GM23338 (cell line): ENCODE measurements around the gene SELPLG. TPM values are rescaled to one million over a fixed set of nuclear protein-coding genes. Genes with fewer than 3 reads are reported as not detected.

Experiments
- ATAC-seq: fragments of 200-7000 bp; cut with Tn5 transposase; 3 replicates; pipeline ENCODE4 v1.9.1; 2020
- DNase-seq: peaks from one replicate; pipeline ENCODE4 v3.0.0-alpha.2; 2015; ENCODE audit warnings: low spot score
- H2AFZ ChIP-seq: fragments of 200-600 bp; sonication (generic); 2 replicates; pipeline ENCODE4 v1.8.0; 2016; ENCODE audit warnings: antibody characterized with exemption, mild to moderate bottlenecking, moderate library complexity
- H3F3A ChIP-seq: fragments of 200-600 bp; sonication (generic); replicated peaks from 2 replicates; pipeline ENCODE4 v1.8.0; 2017; ENCODE audit warnings: antibody characterized with exemption, mixed run types, low read depth
- H3K27ac ChIP-seq: fragments of 200-600 bp; sonication (generic); 2 replicates; pipeline ENCODE4 v1.6.1; 2016; ENCODE audit warnings: low read depth
- H3K27me3 ChIP-seq: fragments of 200-600 bp; sonication (generic); 2 replicates; pipeline ENCODE4 v1.8.0; 2016; ENCODE audit warnings: mild to moderate bottlenecking, mixed run types, moderate library complexity; ENCODE audit not compliant: insufficient read depth
- H3K36me3 ChIP-seq: fragments of 200-600 bp; sonication (generic); 2 replicates; pipeline ENCODE4 v1.8.0; 2016; ENCODE audit warnings: mild to moderate bottlenecking; ENCODE audit not compliant: insufficient read depth
- H3K4me1 ChIP-seq: fragments of 200-600 bp; sonication (generic); 2 replicates; pipeline ENCODE4 v1.8.0; 2016; ENCODE audit warnings: mild to moderate bottlenecking, moderate library complexity; ENCODE audit not compliant: insufficient read depth
- H3K4me2 ChIP-seq: fragments of 200-600 bp; sonication (generic); 2 replicates; pipeline ENCODE4 v1.7.1; 2017; ENCODE audit warnings: mixed run types
- H3K4me3 ChIP-seq: fragments of 200-600 bp; sonication (generic); 2 replicates; pipeline ENCODE4 v1.6.1; 2016; ENCODE audit warnings: mixed run types
- H3K79me2 ChIP-seq: fragments of 200-600 bp; sonication (generic); replicated peaks from 2 replicates; pipeline ENCODE4 v1.8.0; 2017; ENCODE audit warnings: mild to moderate bottlenecking; ENCODE audit not compliant: insufficient read depth
- H3K9me2 ChIP-seq: fragments of 200-600 bp; sonication (generic); 2 replicates; pipeline ENCODE4 v1.8.0; 2017; ENCODE audit not compliant: insufficient read depth
- H4K20me1 ChIP-seq: fragments of 200-600 bp; sonication (generic); replicated peaks from 2 replicates; pipeline ENCODE4 v1.8.0; 2017; ENCODE audit warnings: mild to moderate bottlenecking; ENCODE audit not compliant: insufficient read depth
- H3K27ac Mint-ChIP-seq: 2 replicates; pipeline ENCODE4 v1.8.0; 2020; ENCODE audit warnings: inconsistent platforms, mild to moderate bottlenecking, moderate library complexity, mixed read lengths
- H3K27me3 Mint-ChIP-seq: 3 replicates; pipeline ENCODE4 v1.8.0; 2022; ENCODE audit warnings: low read depth, mild to moderate bottlenecking, moderate library complexity, mixed read lengths, inconsistent platforms; ENCODE audit not compliant: insufficient read depth, poor library complexity
- H3K36me3 Mint-ChIP-seq: 3 replicates; pipeline ENCODE4 v1.8.0; 2021; ENCODE audit warnings: low read depth, mild to moderate bottlenecking, inconsistent platforms, moderate library complexity, mixed read lengths
- H3K4me1 Mint-ChIP-seq: 3 replicates; pipeline ENCODE4 v1.8.0; 2020; ENCODE audit warnings: mild to moderate bottlenecking, inconsistent platforms, mixed read lengths
- H3K4me3 Mint-ChIP-seq: 3 replicates; pipeline ENCODE4 v1.8.0; 2021; ENCODE audit warnings: moderate library complexity, mild to moderate bottlenecking, inconsistent platforms, mixed read lengths
- H3K9me3 Mint-ChIP-seq: 3 replicates; pipeline ENCODE4 v1.8.0; 2020; ENCODE audit warnings: moderate library complexity, mild to moderate bottlenecking, inconsistent platforms, mixed read lengths
- CREB1 ChIP-seq: fragments of 250-450 bp; sonication (Bioruptor Pico); IDR thresholded peaks from 2 replicates; pipeline ENCODE4 v1.5.0; 2020; ENCODE audit warnings: low read depth, mild to moderate bottlenecking, moderate library complexity
- EZH2 ChIP-seq: fragments of 200-600 bp; sonication (generic); IDR thresholded peaks from one replicate; pipeline ENCODE4 v1.8.0; 2017; ENCODE audit warnings: antibody characterized with exemption, mild to moderate bottlenecking, low read depth; ENCODE audit not compliant: unreplicated experiment
- EZH2phosphoT487 ChIP-seq: fragments of 200-600 bp; sonication (generic); IDR thresholded peaks from one replicate; pipeline ENCODE4 v1.8.1; 2018; ENCODE audit warnings: antibody characterized with exemption; ENCODE audit not compliant: unreplicated experiment
- JUNB ChIP-seq: IDR thresholded peaks from one replicate; pipeline ENCODE4 v1.6.1; 2016; ENCODE audit warnings: antibody characterized with exemption; ENCODE audit not compliant: unreplicated experiment
- NANOG ChIP-seq: IDR thresholded peaks from 2 replicates; pipeline ENCODE4 v1.6.1; 2016; ENCODE audit warnings: antibody characterized with exemption, borderline replicate concordance
- POLR2AphosphoS5 ChIP-seq: IDR thresholded peaks from 2 replicates; pipeline ENCODE4 v1.6.1; 2016; ENCODE audit warnings: antibody characterized with exemption, low read depth
- STAT1 ChIP-seq: IDR thresholded peaks from one replicate; pipeline ENCODE4 v1.6.1; 2016; ENCODE audit warnings: antibody characterized with exemption; ENCODE audit not compliant: unreplicated experiment
- ZNF114 ChIP-seq: fragments of 250-450 bp; sonication (Bioruptor Pico); IDR thresholded peaks from 2 replicates; pipeline ENCODE4 v1.5.0; 2020; ENCODE audit warnings: mild to moderate bottlenecking, moderate library complexity
- ZNF331 ChIP-seq: fragments of 250-450 bp; sonication (Bioruptor Pico); IDR thresholded peaks from 2 replicates; pipeline ENCODE4 v1.5.0; 2020; ENCODE audit warnings: low read depth, mild to moderate bottlenecking, moderate library complexity
- polyA plus RNA-seq: library from polyadenylated mRNA; unstranded; fragments of >200 nt; fragmentation: Nextera tagmentation; extraction: Ambion mirVana; gene quantifications from 2 replicates; pipeline ENCODE4 v1.2.1, GENCODE V29; 2016
- total RNA-seq: library from RNA; depleted of rRNA; stranded (reverse); fragments of >200 nt; shearing (Covaris generic); gene quantifications from 2 replicates; pipeline ENCODE4 v1.2.3, GENCODE V29; 2014
- TF ChIP-seq, protein P1 (sequence below), 2 experiments: fragments of 200-600 bp in 1 of 2; sonication (generic) in 1 of 2; conservative IDR thresholded peaks; 2 replicates each; pipeline versions ENCODE4 v1.5.1 to v1.6.1; 2016 to 2017; ENCODE audit warnings: antibody characterized with exemption in 2 of 2, low read depth in 2 of 2, mild to moderate bottlenecking in 2 of 2, moderate library complexity in 1 of 2
- TF ChIP-seq, protein P2 (sequence below): IDR thresholded peaks from 2 replicates; pipeline ENCODE4 v1.6.1; 2016; ENCODE audit warnings: antibody characterized with exemption
- TF ChIP-seq, protein P3 (sequence below): fragments of 250-450 bp; sonication (Bioruptor Pico); IDR thresholded peaks from 2 replicates; pipeline ENCODE4 v1.5.0; 2020; ENCODE audit warnings: mild to moderate bottlenecking, moderate library complexity
- TF ChIP-seq, protein P4 (sequence below): IDR thresholded peaks from one replicate; pipeline ENCODE4 v1.6.1; 2018; ENCODE audit warnings: antibody characterized with exemption; ENCODE audit not compliant: unreplicated experiment

The SELPLG gene
- total and polyA plus RNA-seq, 2 experiments from 2014 or later = 0.16 to 0.56 TPM

DNA sequence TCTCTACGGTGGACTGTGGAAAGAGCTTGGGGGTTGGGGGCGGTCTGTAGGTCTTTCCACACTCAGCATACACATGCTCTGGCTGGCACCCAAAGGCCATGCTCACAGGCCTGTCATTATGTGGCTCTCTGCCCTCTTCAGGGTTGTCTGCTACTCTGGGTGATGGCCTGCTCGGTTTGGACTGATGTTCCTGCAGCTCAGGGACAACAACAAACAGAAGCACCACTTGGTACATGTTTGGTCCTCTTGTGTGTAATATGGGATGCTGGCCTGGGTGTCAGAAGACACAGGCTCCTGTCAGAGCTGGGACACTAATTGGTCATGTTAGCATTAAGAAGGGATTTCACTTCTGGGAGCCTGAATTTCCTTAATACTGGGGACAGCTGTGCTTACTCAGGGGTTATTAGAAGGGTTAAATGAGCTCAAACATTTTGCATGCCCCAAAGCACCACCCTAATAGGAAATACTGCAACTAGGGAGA is 32.7 kb upstream of the SELPLG start:
- Mint-ChIP-seq H3K36me3 (peaks cover 3% of the 10 kb centered on the region; the same call in 1 of the 3 replicates), H3K4me1 (peaks cover 31% of the 10 kb centered on the region), H3K9me3 (no peaks in the 10 kb centered on the region), H3K27me3 (peaks cover 5% of the 10 kb centered on the region), H3K4me3 (no peak overlapping the region), H3K27ac (peak overlapping the region; percentile 25; the same call in 1 of the 2 replicates)
- no peak overlapping the region for H3K4me2 ChIP-seq
- no peaks in the 10 kb centered on the region for H3K9me2 ChIP-seq
- no peak overlapping the region for H2AFZ ChIP-seq
- no peaks in the 10 kb centered on the region for H3K27me3 ChIP-seq
- H3K4me3 ChIP-seq = no peak overlapping the region
- H4K20me1 ChIP-seq = peaks cover 6% of the 10 kb centered on the region
- no peaks in the 10 kb centered on the region for H3F3A ChIP-seq
- H3K36me3 ChIP-seq = no peaks in the 10 kb centered on the region
- H3K79me2 ChIP-seq = peaks cover 8% of the 10 kb centered on the region; the same call in 1 of the 2 replicates
- no peak for ATAC-seq
- H3K4me1 ChIP-seq = no peaks in the 10 kb centered on the region; the same call in 1 of the 2 replicates
- no peak overlapping the region for H3K27ac ChIP-seq
- no peak for DNase-seq
- TF ChIP-seq JUNB (no peak), ZNF331 (no peak), CREB1 (CRISPR knock-in tag) (no peak), ZNF114 (CRISPR knock-in tag) (no peak), EZH2 (no peak), POLR2AphosphoS5 (no peak), STAT1 (no peak), NANOG (no peak), EZH2phosphoT487 (no peak)
- TF ChIP-seq, protein P1, sequence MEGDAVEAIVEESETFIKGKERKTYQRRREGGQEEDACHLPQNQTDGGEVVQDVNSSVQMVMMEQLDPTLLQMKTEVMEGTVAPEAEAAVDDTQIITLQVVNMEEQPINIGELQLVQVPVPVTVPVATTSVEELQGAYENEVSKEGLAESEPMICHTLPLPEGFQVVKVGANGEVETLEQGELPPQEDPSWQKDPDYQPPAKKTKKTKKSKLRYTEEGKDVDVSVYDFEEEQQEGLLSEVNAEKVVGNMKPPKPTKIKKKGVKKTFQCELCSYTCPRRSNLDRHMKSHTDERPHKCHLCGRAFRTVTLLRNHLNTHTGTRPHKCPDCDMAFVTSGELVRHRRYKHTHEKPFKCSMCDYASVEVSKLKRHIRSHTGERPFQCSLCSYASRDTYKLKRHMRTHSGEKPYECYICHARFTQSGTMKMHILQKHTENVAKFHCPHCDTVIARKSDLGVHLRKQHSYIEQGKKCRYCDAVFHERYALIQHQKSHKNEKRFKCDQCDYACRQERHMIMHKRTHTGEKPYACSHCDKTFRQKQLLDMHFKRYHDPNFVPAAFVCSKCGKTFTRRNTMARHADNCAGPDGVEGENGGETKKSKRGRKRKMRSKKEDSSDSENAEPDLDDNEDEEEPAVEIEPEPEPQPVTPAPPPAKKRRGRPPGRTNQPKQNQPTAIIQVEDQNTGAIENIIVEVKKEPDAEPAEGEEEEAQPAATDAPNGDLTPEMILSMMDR (conservative IDR thresholded peaks at IDR 0.05; ENCODE audit: low read depth in 2 of 2) = no peak
- TF ChIP-seq, protein P2, sequence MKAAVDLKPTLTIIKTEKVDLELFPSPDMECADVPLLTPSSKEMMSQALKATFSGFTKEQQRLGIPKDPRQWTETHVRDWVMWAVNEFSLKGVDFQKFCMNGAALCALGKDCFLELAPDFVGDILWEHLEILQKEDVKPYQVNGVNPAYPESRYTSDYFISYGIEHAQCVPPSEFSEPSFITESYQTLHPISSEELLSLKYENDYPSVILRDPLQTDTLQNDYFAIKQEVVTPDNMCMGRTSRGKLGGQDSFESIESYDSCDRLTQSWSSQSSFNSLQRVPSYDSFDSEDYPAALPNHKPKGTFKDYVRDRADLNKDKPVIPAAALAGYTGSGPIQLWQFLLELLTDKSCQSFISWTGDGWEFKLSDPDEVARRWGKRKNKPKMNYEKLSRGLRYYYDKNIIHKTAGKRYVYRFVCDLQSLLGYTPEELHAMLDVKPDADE = no peak
- TF ChIP-seq, protein P3, sequence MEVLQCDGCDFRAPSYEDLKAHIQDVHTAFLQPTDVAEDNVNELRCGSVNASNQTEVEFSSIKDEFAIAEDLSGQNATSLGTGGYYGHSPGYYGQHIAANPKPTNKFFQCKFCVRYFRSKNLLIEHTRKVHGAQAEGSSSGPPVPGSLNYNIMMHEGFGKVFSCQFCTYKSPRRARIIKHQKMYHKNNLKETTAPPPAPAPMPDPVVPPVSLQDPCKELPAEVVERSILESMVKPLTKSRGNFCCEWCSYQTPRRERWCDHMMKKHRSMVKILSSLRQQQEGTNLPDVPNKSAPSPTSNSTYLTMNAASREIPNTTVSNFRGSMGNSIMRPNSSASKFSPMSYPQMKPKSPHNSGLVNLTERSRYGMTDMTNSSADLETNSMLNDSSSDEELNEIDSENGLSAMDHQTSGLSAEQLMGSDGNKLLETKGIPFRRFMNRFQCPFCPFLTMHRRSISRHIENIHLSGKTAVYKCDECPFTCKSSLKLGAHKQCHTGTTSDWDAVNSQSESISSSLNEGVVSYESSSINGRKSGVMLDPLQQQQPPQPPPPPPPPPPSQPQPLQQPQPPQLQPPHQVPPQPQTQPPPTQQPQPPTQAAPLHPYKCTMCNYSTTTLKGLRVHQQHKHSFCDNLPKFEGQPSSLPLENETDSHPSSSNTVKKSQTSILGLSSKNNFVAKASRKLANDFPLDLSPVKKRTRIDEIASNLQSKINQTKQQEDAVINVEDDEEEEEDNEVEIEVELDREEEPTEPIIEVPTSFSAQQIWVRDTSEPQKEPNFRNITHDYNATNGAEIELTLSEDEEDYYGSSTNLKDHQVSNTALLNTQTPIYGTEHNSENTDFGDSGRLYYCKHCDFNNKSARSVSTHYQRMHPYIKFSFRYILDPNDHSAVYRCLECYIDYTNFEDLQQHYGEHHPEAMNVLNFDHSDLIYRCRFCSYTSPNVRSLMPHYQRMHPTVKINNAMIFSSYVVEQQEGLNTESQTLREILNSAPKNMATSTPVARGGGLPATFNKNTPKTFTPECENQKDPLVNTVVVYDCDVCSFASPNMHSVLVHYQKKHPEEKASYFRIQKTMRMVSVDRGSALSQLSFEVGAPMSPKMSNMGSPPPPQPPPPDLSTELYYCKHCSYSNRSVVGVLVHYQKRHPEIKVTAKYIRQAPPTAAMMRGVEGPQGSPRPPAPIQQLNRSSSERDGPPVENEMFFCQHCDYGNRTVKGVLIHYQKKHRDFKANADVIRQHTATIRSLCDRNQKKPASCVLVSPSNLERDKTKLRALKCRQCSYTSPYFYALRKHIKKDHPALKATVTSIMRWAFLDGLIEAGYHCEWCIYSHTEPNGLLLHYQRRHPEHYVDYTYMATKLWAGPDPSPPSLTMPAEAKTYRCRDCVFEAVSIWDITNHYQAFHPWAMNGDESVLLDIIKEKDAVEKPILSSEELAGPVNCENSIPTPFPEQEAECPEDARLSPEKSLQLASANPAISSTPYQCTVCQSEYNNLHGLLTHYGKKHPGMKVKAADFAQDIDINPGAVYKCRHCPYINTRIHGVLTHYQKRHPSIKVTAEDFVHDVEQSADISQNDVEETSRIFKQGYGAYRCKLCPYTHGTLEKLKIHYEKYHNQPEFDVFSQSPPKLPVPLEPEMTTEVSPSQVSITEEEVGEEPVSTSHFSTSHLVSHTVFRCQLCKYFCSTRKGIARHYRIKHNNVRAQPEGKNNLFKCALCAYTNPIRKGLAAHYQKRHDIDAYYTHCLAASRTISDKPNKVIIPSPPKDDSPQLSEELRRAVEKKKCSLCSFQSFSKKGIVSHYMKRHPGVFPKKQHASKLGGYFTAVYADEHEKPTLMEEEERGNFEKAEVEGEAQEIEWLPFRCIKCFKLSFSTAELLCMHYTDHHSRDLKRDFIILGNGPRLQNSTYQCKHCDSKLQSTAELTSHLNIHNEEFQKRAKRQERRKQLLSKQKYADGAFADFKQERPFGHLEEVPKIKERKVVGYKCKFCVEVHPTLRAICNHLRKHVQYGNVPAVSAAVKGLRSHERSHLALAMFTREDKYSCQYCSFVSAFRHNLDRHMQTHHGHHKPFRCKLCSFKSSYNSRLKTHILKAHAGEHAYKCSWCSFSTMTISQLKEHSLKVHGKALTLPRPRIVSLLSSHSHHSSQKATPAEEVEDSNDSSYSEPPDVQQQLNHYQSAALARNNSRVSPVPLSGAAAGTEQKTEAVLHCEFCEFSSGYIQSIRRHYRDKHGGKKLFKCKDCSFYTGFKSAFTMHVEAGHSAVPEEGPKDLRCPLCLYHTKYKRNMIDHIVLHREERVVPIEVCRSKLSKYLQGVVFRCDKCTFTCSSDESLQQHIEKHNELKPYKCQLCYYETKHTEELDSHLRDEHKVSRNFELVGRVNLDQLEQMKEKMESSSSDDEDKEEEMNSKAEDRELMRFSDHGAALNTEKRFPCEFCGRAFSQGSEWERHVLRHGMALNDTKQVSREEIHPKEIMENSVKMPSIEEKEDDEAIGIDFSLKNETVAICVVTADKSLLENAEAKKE = no peak
- TF ChIP-seq, protein P4, sequence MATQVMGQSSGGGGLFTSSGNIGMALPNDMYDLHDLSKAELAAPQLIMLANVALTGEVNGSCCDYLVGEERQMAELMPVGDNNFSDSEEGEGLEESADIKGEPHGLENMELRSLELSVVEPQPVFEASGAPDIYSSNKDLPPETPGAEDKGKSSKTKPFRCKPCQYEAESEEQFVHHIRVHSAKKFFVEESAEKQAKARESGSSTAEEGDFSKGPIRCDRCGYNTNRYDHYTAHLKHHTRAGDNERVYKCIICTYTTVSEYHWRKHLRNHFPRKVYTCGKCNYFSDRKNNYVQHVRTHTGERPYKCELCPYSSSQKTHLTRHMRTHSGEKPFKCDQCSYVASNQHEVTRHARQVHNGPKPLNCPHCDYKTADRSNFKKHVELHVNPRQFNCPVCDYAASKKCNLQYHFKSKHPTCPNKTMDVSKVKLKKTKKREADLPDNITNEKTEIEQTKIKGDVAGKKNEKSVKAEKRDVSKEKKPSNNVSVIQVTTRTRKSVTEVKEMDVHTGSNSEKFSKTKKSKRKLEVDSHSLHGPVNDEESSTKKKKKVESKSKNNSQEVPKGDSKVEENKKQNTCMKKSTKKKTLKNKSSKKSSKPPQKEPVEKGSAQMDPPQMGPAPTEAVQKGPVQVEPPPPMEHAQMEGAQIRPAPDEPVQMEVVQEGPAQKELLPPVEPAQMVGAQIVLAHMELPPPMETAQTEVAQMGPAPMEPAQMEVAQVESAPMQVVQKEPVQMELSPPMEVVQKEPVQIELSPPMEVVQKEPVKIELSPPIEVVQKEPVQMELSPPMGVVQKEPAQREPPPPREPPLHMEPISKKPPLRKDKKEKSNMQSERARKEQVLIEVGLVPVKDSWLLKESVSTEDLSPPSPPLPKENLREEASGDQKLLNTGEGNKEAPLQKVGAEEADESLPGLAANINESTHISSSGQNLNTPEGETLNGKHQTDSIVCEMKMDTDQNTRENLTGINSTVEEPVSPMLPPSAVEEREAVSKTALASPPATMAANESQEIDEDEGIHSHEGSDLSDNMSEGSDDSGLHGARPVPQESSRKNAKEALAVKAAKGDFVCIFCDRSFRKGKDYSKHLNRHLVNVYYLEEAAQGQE = no peak
